ENCODE data around the gene IMP3.

DNA sequence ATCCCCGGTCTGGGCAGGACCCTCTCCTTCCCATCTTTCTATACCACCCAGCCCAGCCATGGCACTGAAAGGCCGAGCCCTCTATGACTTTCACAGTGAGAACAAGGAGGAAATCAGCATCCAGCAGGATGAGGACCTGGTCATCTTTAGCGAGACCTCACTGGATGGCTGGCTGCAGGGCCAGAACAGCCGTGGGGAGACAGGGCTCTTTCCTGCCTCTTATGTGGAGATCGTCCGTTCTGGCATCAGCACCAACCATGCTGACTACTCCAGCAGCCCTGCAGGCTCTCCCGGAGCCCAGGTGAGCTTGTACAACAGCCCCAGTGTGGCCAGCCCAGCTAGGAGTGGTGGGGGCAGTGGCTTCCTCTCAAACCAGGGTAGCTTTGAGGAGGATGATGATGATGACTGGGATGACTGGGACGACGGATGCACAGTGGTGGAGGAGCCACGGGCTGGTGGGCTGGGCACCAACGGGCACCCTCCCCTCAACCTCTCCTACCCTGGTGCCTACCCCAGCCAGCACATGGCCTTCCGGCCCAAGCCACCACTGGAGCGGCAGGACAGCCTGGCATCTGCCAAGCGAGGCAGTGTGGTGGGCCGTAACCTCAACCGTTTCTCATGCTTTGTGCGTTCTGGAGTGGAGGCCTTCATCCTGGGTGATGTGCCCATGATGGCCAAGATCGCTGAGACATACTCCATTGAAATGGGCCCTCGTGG lies 9.2 kb upstream of the IMP3 start:
- TF ChIP-seq TAF1 (IDR thresholded peaks at IDR 0.05; ENCODE audit: low read depth), result no peak
- no peak for TF ChIP-seq NFIC (IDR thresholded peaks at IDR 0.05)
- TF ChIP-seq TCF12 (IDR thresholded peaks at IDR 0.05; ENCODE audit: low read depth), result no peak
- TF ChIP-seq CEBPB (IDR thresholded peaks at IDR 0.05), result no peak
- no peak for TF ChIP-seq EP300 (IDR thresholded peaks at IDR 0.05; ENCODE audit: borderline replicate concordance)
- no peak for TF ChIP-seq EGR1 (IDR thresholded peaks at IDR 0.05)
- TF ChIP-seq CREB1 (IDR thresholded peaks at IDR 0.05; ENCODE audit: low read depth), result no peak
- no peak for TF ChIP-seq RAD21 (IDR thresholded peaks at IDR 0.05; ENCODE audit: low read depth)
- no peak for TF ChIP-seq TEAD4 (IDR thresholded peaks at IDR 0.05)
- no peak for TF ChIP-seq FOXM1 (IDR thresholded peaks at IDR 0.05; ENCODE audit: borderline replicate concordance, low read depth)
- TF ChIP-seq, protein P1, sequence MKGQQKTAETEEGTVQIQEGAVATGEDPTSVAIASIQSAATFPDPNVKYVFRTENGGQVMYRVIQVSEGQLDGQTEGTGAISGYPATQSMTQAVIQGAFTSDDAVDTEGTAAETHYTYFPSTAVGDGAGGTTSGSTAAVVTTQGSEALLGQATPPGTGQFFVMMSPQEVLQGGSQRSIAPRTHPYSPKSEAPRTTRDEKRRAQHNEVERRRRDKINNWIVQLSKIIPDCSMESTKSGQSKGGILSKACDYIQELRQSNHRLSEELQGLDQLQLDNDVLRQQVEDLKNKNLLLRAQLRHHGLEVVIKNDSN (IDR thresholded peaks at IDR 0.05), result no peak
- TF ChIP-seq, protein P2, sequence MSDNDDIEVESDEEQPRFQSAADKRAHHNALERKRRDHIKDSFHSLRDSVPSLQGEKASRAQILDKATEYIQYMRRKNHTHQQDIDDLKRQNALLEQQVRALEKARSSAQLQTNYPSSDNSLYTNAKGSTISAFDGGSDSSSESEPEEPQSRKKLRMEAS (IDR thresholded peaks at IDR 0.05), result no peak
- TF ChIP-seq ZBTB7A (IDR thresholded peaks at IDR 0.05; ENCODE audit: low read depth), result no peak
- no peak for TF ChIP-seq YY1 (IDR thresholded peaks at IDR 0.05; ENCODE audit: low read depth)
